Gastrocnemius medialis (tissue), 4 donors: Measurements from ENCODE around the gene PACS2.

Experiments used
- CTCF ChIP-seq, 5 experiments: fragments of 450-650 bp in 3 of 5; fragments of 200-600 bp in 2 of 5; sonication (generic) in 2 of 5; IDR thresholded peaks in 4 of 5; conservative IDR thresholded peaks in 1 of 5; 1 replicate in 4 of 5; 2 replicates in 1 of 5; pipeline ENCODE4 v1.5.1; 2016 to 2019; ENCODE audit warnings: antibody characterized with exemption in 5 of 5, mild to moderate bottlenecking in 3 of 5, moderate library complexity in 3 of 5
- POLR2A ChIP-seq, 2 donors: fragments of 450-650 bp; IDR thresholded peaks; one replicate each; pipeline ENCODE4 v1.6.1; 2017; ENCODE audit warnings: antibody characterized with exemption in 2 of 2, mild to moderate bottlenecking in 2 of 2, moderate library complexity in 2 of 2

GRCh38 chr14:105347587-105347968 lies 33.0 kb downstream of the PACS2 start:
- TF ChIP-seq POLR2A (IDR thresholded peaks at IDR 0.05) = no peak
- no peak for TF ChIP-seq CTCF (IDR thresholded peaks at IDR 0.05 in 4 of 5, conservative IDR thresholded peaks at IDR 0.05 in 1 of 5)
